Chondrocyte (in vitro differentiated cells): ENCODE measurements around the gene AMY1A. TPM values are rescaled to one million over a fixed set of nuclear protein-coding genes. Genes with fewer than 3 reads are reported as not detected.
"Not testable (repeated sequence)": the region's sequence is repeated elsewhere in the genome, so short reads cannot be mapped to it uniquely, and the experiment has no call there.

Experiments
- DNase-seq: peaks from one replicate; pipeline ENCODE4 v3.0.0; 2021; ENCODE audit warnings: mixed read lengths, low spot score
- H3K27ac Mint-ChIP-seq: one replicate; pipeline ENCODE4 v1.8.0; 2021; ENCODE audit warnings: mild to moderate bottlenecking, moderate library complexity, mixed read lengths; ENCODE audit not compliant: unreplicated experiment
- H3K27me3 Mint-ChIP-seq: 2 replicates; pipeline ENCODE4 v1.8.0; 2021; ENCODE audit warnings: low read depth, mixed read lengths
- H3K36me3 Mint-ChIP-seq: 2 replicates; pipeline ENCODE4 v1.8.0; 2021; ENCODE audit warnings: low read depth, mixed read lengths
- H3K4me1 Mint-ChIP-seq: 2 replicates; pipeline ENCODE4 v1.8.0; 2021; ENCODE audit warnings: low read depth, mild to moderate bottlenecking, mixed read lengths
- H3K4me3 Mint-ChIP-seq: one replicate; pipeline ENCODE4 v1.8.0; 2021; ENCODE audit warnings: mild to moderate bottlenecking, moderate library complexity, mixed read lengths; ENCODE audit not compliant: unreplicated experiment
- H3K9me3 Mint-ChIP-seq: 2 replicates; pipeline ENCODE4 v1.8.0; 2021; ENCODE audit warnings: low read depth, mixed read lengths
- total RNA-seq: library from RNA; stranded (reverse); gene quantifications from 3 replicates; pipeline ENCODE4 v1.2.1, GENCODE V29; 2021

Gene AMY1A
- total RNA-seq, 1 donor from 2014 or later: not detected

DNA sequence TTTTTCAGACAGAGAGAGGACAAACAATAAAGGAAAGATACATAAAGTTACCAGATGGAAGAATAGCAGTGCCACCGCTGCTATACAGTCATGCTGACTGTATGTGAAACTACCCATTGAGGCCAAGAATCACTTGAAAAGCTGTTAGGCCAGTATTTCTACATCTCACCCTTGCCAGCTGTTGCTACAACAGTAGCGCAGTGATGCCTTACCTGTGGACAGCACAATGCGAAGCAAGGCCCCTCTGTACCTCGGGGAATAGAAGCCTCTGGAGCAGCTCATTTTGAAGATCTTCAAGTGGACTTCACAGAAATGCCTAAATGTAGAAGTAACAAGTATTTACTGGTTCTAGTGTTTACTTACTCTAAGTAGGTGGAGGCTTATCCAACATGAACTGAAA, 45.1 kb downstream of the AMY1A start:
- not testable (repeated sequence) for H3K27ac Mint-ChIP-seq, H3K4me3 Mint-ChIP-seq

DNA sequence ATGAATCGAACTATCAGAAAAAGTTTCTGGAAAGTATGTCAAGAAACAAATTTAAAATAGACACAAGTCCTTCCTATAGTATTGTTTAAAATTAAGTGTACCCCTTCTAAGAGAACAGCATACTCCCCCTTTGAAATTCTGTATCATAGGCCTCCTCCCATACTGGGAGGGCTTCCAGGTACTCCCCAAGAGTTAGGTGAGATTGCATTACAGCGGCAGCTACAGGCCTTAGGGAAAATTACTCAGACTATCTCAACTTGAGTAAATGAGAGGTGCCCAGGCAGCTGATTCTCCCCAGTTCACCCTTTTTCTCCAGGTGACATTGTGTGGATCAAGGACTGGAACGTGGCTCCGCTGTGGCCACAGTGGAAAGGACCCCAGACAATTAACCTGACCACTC, 45.7 kb downstream of the AMY1A start:
- H3K27me3 Mint-ChIP-seq, H3K9me3 Mint-ChIP-seq, H3K36me3 Mint-ChIP-seq, H3K4me1 Mint-ChIP-seq, H3K4me3 Mint-ChIP-seq, DNase-seq, H3K27ac Mint-ChIP-seq: not testable (repeated sequence)

More for the DNA sequence above, 45.1 kb downstream of the AMY1A start:
- not testable (repeated sequence) for H3K9me3 Mint-ChIP-seq, H3K27me3 Mint-ChIP-seq, H3K4me1 Mint-ChIP-seq, DNase-seq, H3K36me3 Mint-ChIP-seq

DNA sequence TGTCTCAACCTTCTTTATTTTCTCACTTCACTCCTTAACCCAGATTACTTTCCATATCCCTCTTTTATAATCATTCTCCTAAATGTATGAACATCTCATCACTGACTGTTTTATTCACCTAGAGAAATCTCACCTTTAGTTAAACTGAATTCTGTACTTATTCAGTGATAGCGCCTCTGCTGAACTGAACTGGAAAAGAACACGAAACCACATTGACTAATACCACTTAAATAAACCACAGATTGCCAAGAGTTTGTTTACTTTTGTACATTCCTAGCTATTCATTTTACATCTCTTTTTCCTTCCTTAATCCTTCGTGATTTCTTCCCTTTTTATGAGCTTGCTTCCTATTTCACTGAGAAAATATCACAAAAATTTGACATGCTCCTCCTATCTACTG, 52.1 kb downstream of the AMY1A start:
- not testable (repeated sequence) for H3K4me3 Mint-ChIP-seq, H3K4me1 Mint-ChIP-seq, DNase-seq

DNA sequence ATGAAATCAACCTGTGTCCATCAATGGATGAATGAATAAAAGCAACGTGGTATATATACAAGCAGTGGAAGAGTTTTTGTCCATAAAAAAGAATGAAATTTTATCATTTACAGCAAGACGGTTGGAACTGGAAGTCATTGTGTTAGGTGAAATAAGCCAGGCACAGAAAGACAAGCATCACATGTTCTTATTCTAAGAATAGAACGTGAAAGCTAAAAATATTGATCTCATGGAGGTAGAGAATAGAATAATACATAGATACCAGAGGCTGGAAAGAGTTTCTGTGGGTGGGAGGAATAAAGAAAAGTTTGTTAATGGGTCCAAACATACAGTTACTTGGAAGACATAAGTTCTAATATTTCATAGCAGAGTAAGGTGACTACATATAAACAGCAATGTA, 54.8 kb downstream of the AMY1A start:
- DNase-seq, H3K4me3 Mint-ChIP-seq, H3K27me3 Mint-ChIP-seq, H3K36me3 Mint-ChIP-seq, H3K4me1 Mint-ChIP-seq, H3K9me3 Mint-ChIP-seq, H3K27ac Mint-ChIP-seq: not testable (repeated sequence)

More for the DNA sequence above, 52.1 kb downstream of the AMY1A start:
- H3K9me3 Mint-ChIP-seq, H3K27ac Mint-ChIP-seq, H3K27me3 Mint-ChIP-seq, H3K36me3 Mint-ChIP-seq: not testable (repeated sequence)

Other genes with a start within 250 kb of the AMY1A start
- 9.9 to 17.6 TPM (median 10.6 TPM) in 3 replicates for gene RNPC3, start 130.1 kb upstream of the AMY1A start, total RNA-seq
- 2.4 to 8.8 TPM (median 2.6 TPM) in 3 replicates for gene AMY2B, start 84.2 kb upstream of the AMY1A start, total RNA-seq
- gene AMY2A, start 38.3 kb upstream of the AMY1A start, total RNA-seq: not detected in 3 replicates
- gene AMY1B, start 40.5 kb downstream of the AMY1A start, total RNA-seq: not detected in 3 replicates
- gene AMY1C, start 94.1 kb downstream of the AMY1A start, total RNA-seq: not detected in 3 replicates